ENCODE data around the gene TNS1.

TNS1 gene

GRCh38 chr2:217955881-217956493 is 46.8 kb downstream of the TNS1 start:
- no peak for DNase-seq

- DNase-seq: no peak
These were observed 47.6 kb downstream of the TNS1 start for GRCh38 chr2:217954971-217955740.

- DNase-seq: no peak
These were observed 48.3 kb downstream of the TNS1 start for GRCh38 chr2:217954469-217954868.

GRCh38 chr2:217954051-217954450 is 48.7 kb downstream of the TNS1 start:
- no peak for DNase-seq

- DNase-seq: no peak
These were observed 49.3 kb downstream of the TNS1 start for GRCh38 chr2:217953531-217953932.

GRCh38 chr2:217953011-217953481 is 49.7 kb downstream of the TNS1 start:
- no peak for DNase-seq

GRCh38 chr2:217952409-217952808 is 50.4 kb downstream of the TNS1 start:
- no peak for DNase-seq

GRCh38 chr2:217951521-217952247 is 51.1 kb downstream of the TNS1 start:
- DNase-seq: no peak

GRCh38 chr2:217951091-217951490 is 51.7 kb downstream of the TNS1 start:
- DNase-seq: no peak

GRCh38 chr2:217950401-217950871 is 52.4 kb downstream of the TNS1 start:
- no peak for DNase-seq

GRCh38 chr2:217949447-217949846 is 53.3 kb downstream of the TNS1 start:
- DNase-seq: no peak

- DNase-seq: no peak
These were observed 53.9 kb downstream of the TNS1 start for GRCh38 chr2:217948897-217949296.

- DNase-seq: no peak
These were observed 54.4 kb downstream of the TNS1 start for GRCh38 chr2:217948351-217948791.

GRCh38 chr2:217947383-217948350 is 55.1 kb downstream of the TNS1 start:
- peak in 1 of 6 experiments; percentile 1 for DNase-seq

- DNase-seq: no peak
These were observed 56.7 kb downstream of the TNS1 start for GRCh38 chr2:217946051-217946450.

- DNase-seq: no peak
These were observed 57.3 kb downstream of the TNS1 start for GRCh38 chr2:217945530-217945929.

GRCh38 chr2:217944923-217945322 is 57.9 kb downstream of the TNS1 start:
- DNase-seq: no peak

GRCh38 chr2:217944366-217944765 is 58.4 kb downstream of the TNS1 start:
- DNase-seq: no peak

- DNase-seq: no peak
These were observed 59.1 kb downstream of the TNS1 start for GRCh38 chr2:217943446-217944321.

GRCh38 chr2:217942731-217943335 is 60.0 kb downstream of the TNS1 start:
- DNase-seq: no peak

Data from stimulated activated naive CD4-positive, alpha-beta T cell (primary cell).